Measurements from ENCODE around the gene CAMK2D. TPM values are rescaled to one million over a fixed set of nuclear protein-coding genes. Genes with fewer than 3 reads are reported as not detected.
A peak's percentile ranks its signal among the peaks of the same experiment; 100 is the strongest.

CAMK2D gene
- total RNA-seq, 1 experiment from 2014 or later = 7.9 TPM

- DNase-seq (ENCODE audit: low read depth) = no peak
These were observed 78.6 kb downstream of the CAMK2D start for GRCh38 chr4:113682730-113683537.

- no peak for DNase-seq (ENCODE audit: low read depth)
These were observed 82.9 kb downstream of the CAMK2D start for GRCh38 chr4:113678641-113679040.

- DNase-seq (ENCODE audit: low read depth) = no peak
These were observed 84.2 kb downstream of the CAMK2D start for GRCh38 chr4:113677325-113677724.

- DNase-seq (ENCODE audit: low read depth) = no peak
These were observed 85.5 kb downstream of the CAMK2D start for GRCh38 chr4:113675731-113676697.

- no peak for DNase-seq (ENCODE audit: low read depth)
These were observed 86.8 kb downstream of the CAMK2D start for GRCh38 chr4:113674733-113675132.

GRCh38 chr4:113674251-113674650 is 87.3 kb downstream of the CAMK2D start:
- DNase-seq (ENCODE audit: low read depth) = no peak

GRCh38 chr4:113673450-113673849 is 88.1 kb downstream of the CAMK2D start:
- DNase-seq (ENCODE audit: low read depth) = peak; percentile 7

- no peak for DNase-seq (ENCODE audit: low read depth)
These were observed 95.0 kb downstream of the CAMK2D start for GRCh38 chr4:113666386-113667114.

GRCh38 chr4:113665036-113665435 is 96.5 kb downstream of the CAMK2D start:
- no peak for DNase-seq (ENCODE audit: low read depth)

- no peak for DNase-seq (ENCODE audit: low read depth)
These were observed 99.0 kb downstream of the CAMK2D start for GRCh38 chr4:113662581-113662980.

GRCh38 chr4:113659127-113659526 is 102.4 kb downstream of the CAMK2D start:
- DNase-seq (ENCODE audit: low read depth) = no peak

GRCh38 chr4:113657586-113658233 is 103.8 kb downstream of the CAMK2D start:
- peak; percentile 4 for DNase-seq (ENCODE audit: low read depth)

- DNase-seq (ENCODE audit: low read depth) = no peak
These were observed 107.7 kb downstream of the CAMK2D start for GRCh38 chr4:113653871-113654270.

GRCh38 chr4:113646442-113646822 is 115.1 kb downstream of the CAMK2D start:
- peak; percentile 35 for DNase-seq (ENCODE audit: low read depth)

- peak; percentile 70 for DNase-seq (ENCODE audit: low read depth)
These were observed 115.6 kb downstream of the CAMK2D start for GRCh38 chr4:113645771-113646441.

GRCh38 chr4:113645288-113645687 is 116.2 kb downstream of the CAMK2D start:
- no peak for DNase-seq (ENCODE audit: low read depth)

- no peak for DNase-seq (ENCODE audit: low read depth)
These were observed 117.1 kb downstream of the CAMK2D start for GRCh38 chr4:113644398-113644797.

GRCh38 chr4:113643505-113643904 is 118.0 kb downstream of the CAMK2D start:
- DNase-seq (ENCODE audit: low read depth) = peak; percentile 5

GRCh38 chr4:113641025-113641431 is 120.5 kb downstream of the CAMK2D start:
- DNase-seq (ENCODE audit: low read depth) = no peak

GRCh38 chr4:113639326-113639725 is 122.2 kb downstream of the CAMK2D start:
- DNase-seq (ENCODE audit: low read depth) = no peak

- DNase-seq (ENCODE audit: low read depth) = no peak
These were observed 123.0 kb downstream of the CAMK2D start for GRCh38 chr4:113638562-113638832.

All from Daoy (cell line).